Measurements from ENCODE around the gene CADPS2.
A peak's percentile ranks its signal among the peaks of the same experiment; 100 is the strongest.

CADPS2 gene

GRCh38 chr7:122329145-122329802 lies 557.0 kb downstream of the CADPS2 start:
- H3K9ac ChIP-seq (ENCODE audit: low read depth, low read length), result no peak overlapping the region
- H3K4me1 ChIP-seq (ENCODE audit: control insufficient read depth, insufficient read depth, low read length), result peaks cover 21% of the 10 kb centered on the region
- no peak overlapping the region for H3K4me3 ChIP-seq (ENCODE audit: low read depth, low read length)

GRCh38 chr7:122327969-122328368 lies 558.3 kb downstream of the CADPS2 start:
- Histone ChIP-seq H3K9me3 (ENCODE audit: control insufficient read depth, insufficient read depth, low read length) (no peaks in the 10 kb centered on the region), H3K9ac (ENCODE audit: low read depth, low read length) (no peak overlapping the region), H3K4me3 (ENCODE audit: low read depth, low read length) (no peak overlapping the region), H3K36me3 (ENCODE audit: control insufficient read depth, insufficient read depth, low read length) (no peaks in the 10 kb centered on the region), H3K27me3 (ENCODE audit: control insufficient read depth, insufficient read depth, low read length) (no peaks in the 10 kb centered on the region), H3K4me1 (ENCODE audit: control insufficient read depth, insufficient read depth, low read length) (peaks cover 21% of the 10 kb centered on the region)

More at GRCh38 chr7:122329145-122329802, 557.0 kb downstream of the CADPS2 start:
- H3K27me3 ChIP-seq (ENCODE audit: control insufficient read depth, insufficient read depth, low read length), result no peaks in the 10 kb centered on the region
- H3K9me3 ChIP-seq (ENCODE audit: control insufficient read depth, insufficient read depth, low read length), result no peaks in the 10 kb centered on the region
- no peaks in the 10 kb centered on the region for H3K36me3 ChIP-seq (ENCODE audit: control insufficient read depth, insufficient read depth, low read length)

- peak overlapping the region; percentile 6 for H3K9ac ChIP-seq (ENCODE audit: low read depth, low read length)
- H3K36me3 ChIP-seq (ENCODE audit: control insufficient read depth, insufficient read depth, low read length), result no peaks in the 10 kb centered on the region
- peaks cover 6% of the 10 kb centered on the region for H3K4me1 ChIP-seq (ENCODE audit: control insufficient read depth, insufficient read depth, low read length)
- H3K9me3 ChIP-seq (ENCODE audit: control insufficient read depth, insufficient read depth, low read length), result no peaks in the 10 kb centered on the region
- peak overlapping the region; percentile 56 for H3K4me3 ChIP-seq (ENCODE audit: low read depth, low read length)
- H3K27me3 ChIP-seq (ENCODE audit: control insufficient read depth, insufficient read depth, low read length), result peaks cover 76% of the 10 kb centered on the region
Observed at GRCh38 chr7:122316467-122317388, 569.5 kb downstream of the CADPS2 start.

- H3K36me3 ChIP-seq (ENCODE audit: control insufficient read depth, insufficient read depth, low read length), result no peaks in the 10 kb centered on the region
- no peak overlapping the region for H3K9ac ChIP-seq (ENCODE audit: low read depth, low read length)
- H3K4me1 ChIP-seq (ENCODE audit: control insufficient read depth, insufficient read depth, low read length), result peaks cover 6% of the 10 kb centered on the region
- peaks cover 86% of the 10 kb centered on the region for H3K27me3 ChIP-seq (ENCODE audit: control insufficient read depth, insufficient read depth, low read length)
- H3K9me3 ChIP-seq (ENCODE audit: control insufficient read depth, insufficient read depth, low read length), result no peaks in the 10 kb centered on the region
- H3K4me3 ChIP-seq (ENCODE audit: low read depth, low read length), result peak overlapping the region; percentile 56
Observed at GRCh38 chr7:122315507-122316466, 570.5 kb downstream of the CADPS2 start.

GRCh38 chr7:122314284-122314683 lies 572.0 kb downstream of the CADPS2 start:
- no peaks in the 10 kb centered on the region for H3K36me3 ChIP-seq (ENCODE audit: control insufficient read depth, insufficient read depth, low read length)
- H3K9ac ChIP-seq (ENCODE audit: low read depth, low read length), result no peak overlapping the region
- peaks cover 92% of the 10 kb centered on the region for H3K27me3 ChIP-seq (ENCODE audit: control insufficient read depth, insufficient read depth, low read length)
- peaks cover 12% of the 10 kb centered on the region for H3K4me1 ChIP-seq (ENCODE audit: control insufficient read depth, insufficient read depth, low read length)
- no peaks in the 10 kb centered on the region for H3K9me3 ChIP-seq (ENCODE audit: control insufficient read depth, insufficient read depth, low read length)
- peak overlapping the region; percentile 56 for H3K4me3 ChIP-seq (ENCODE audit: low read depth, low read length)

- H3K36me3 ChIP-seq (ENCODE audit: control insufficient read depth, insufficient read depth, low read length), result no peaks in the 10 kb centered on the region
- no peaks in the 10 kb centered on the region for H3K9me3 ChIP-seq (ENCODE audit: control insufficient read depth, insufficient read depth, low read length)
- H3K27me3 ChIP-seq (ENCODE audit: control insufficient read depth, insufficient read depth, low read length), result peaks cover 93% of the 10 kb centered on the region
- peaks cover 16% of the 10 kb centered on the region for H3K4me1 ChIP-seq (ENCODE audit: control insufficient read depth, insufficient read depth, low read length)
- H3K9ac ChIP-seq (ENCODE audit: low read depth, low read length), result no peak overlapping the region
- H3K4me3 ChIP-seq (ENCODE audit: low read depth, low read length), result no peak overlapping the region
Observed at GRCh38 chr7:122312789-122313188, 573.5 kb downstream of the CADPS2 start.

GRCh38 chr7:122311734-122312450 lies 574.4 kb downstream of the CADPS2 start:
- H3K9me3 ChIP-seq (ENCODE audit: control insufficient read depth, insufficient read depth, low read length), result no peaks in the 10 kb centered on the region
- no peaks in the 10 kb centered on the region for H3K36me3 ChIP-seq (ENCODE audit: control insufficient read depth, insufficient read depth, low read length)
- peak overlapping the region; percentile 58 for H3K4me3 ChIP-seq (ENCODE audit: low read depth, low read length)
- H3K4me1 ChIP-seq (ENCODE audit: control insufficient read depth, insufficient read depth, low read length), result peaks cover 21% of the 10 kb centered on the region
- peaks cover 93% of the 10 kb centered on the region for H3K27me3 ChIP-seq (ENCODE audit: control insufficient read depth, insufficient read depth, low read length)
- H3K9ac ChIP-seq (ENCODE audit: low read depth, low read length), result no peak overlapping the region

- peaks cover 93% of the 10 kb centered on the region for H3K27me3 ChIP-seq (ENCODE audit: control insufficient read depth, insufficient read depth, low read length)
- H3K4me3 ChIP-seq (ENCODE audit: low read depth, low read length), result peak overlapping the region; percentile 58
- H3K9ac ChIP-seq (ENCODE audit: low read depth, low read length), result no peak overlapping the region
Observed at GRCh38 chr7:122311050-122311700, 575.1 kb downstream of the CADPS2 start.

GRCh38 chr7:122310119-122311021 lies 575.9 kb downstream of the CADPS2 start:
- no peaks in the 10 kb centered on the region for H3K36me3 ChIP-seq (ENCODE audit: control insufficient read depth, insufficient read depth, low read length)
- H3K4me3 ChIP-seq (ENCODE audit: low read depth, low read length), result peak overlapping the region; percentile 58
- H3K9ac ChIP-seq (ENCODE audit: low read depth, low read length), result no peak overlapping the region
- no peaks in the 10 kb centered on the region for H3K9me3 ChIP-seq (ENCODE audit: control insufficient read depth, insufficient read depth, low read length)
- peaks cover 93% of the 10 kb centered on the region for H3K27me3 ChIP-seq (ENCODE audit: control insufficient read depth, insufficient read depth, low read length)
- H3K4me1 ChIP-seq (ENCODE audit: control insufficient read depth, insufficient read depth, low read length), result peaks cover 16% of the 10 kb centered on the region

More at GRCh38 chr7:122311050-122311700, 575.1 kb downstream of the CADPS2 start:
- H3K9me3 ChIP-seq (ENCODE audit: control insufficient read depth, insufficient read depth, low read length), result no peaks in the 10 kb centered on the region
- peaks cover 20% of the 10 kb centered on the region for H3K4me1 ChIP-seq (ENCODE audit: control insufficient read depth, insufficient read depth, low read length)
- H3K36me3 ChIP-seq (ENCODE audit: control insufficient read depth, insufficient read depth, low read length), result no peaks in the 10 kb centered on the region

- no peaks in the 10 kb centered on the region for H3K36me3 ChIP-seq (ENCODE audit: control insufficient read depth, insufficient read depth, low read length)
- H3K9ac ChIP-seq (ENCODE audit: low read depth, low read length), result no peak overlapping the region
- H3K9me3 ChIP-seq (ENCODE audit: control insufficient read depth, insufficient read depth, low read length), result no peaks in the 10 kb centered on the region
- H3K27me3 ChIP-seq (ENCODE audit: control insufficient read depth, insufficient read depth, low read length), result peaks cover 93% of the 10 kb centered on the region
- peak overlapping the region; percentile 58 for H3K4me3 ChIP-seq (ENCODE audit: low read depth, low read length)
- H3K4me1 ChIP-seq (ENCODE audit: control insufficient read depth, insufficient read depth, low read length), result peaks cover 14% of the 10 kb centered on the region
Observed at GRCh38 chr7:122309421-122309820, 576.8 kb downstream of the CADPS2 start.
